CD4-positive, alpha-beta T cell treated with Interleukin-2 at 100 ng/mL for 4 hours (primary cell): ENCODE results near the gene NCBP3.

Source experiments
- DNase-seq: peaks from one replicate; pipeline ENCODE4 v3.0.0-alpha.2; 2020; ENCODE audit warnings: low spot score

The NCBP3 gene

GRCh38 chr17:3845621-3846436 is at the start of gene NCBP3:
TSS of gene NCBP3 (minus strand) at chr17:3846246. CDS start at chr17:3846223, 23 bp downstream.
- peak; percentile 89 for DNase-seq

- no peak for DNase-seq
These were observed 49.3 kb upstream of the NCBP3 start for GRCh38 chr17:3895354-3895753.

DNA sequence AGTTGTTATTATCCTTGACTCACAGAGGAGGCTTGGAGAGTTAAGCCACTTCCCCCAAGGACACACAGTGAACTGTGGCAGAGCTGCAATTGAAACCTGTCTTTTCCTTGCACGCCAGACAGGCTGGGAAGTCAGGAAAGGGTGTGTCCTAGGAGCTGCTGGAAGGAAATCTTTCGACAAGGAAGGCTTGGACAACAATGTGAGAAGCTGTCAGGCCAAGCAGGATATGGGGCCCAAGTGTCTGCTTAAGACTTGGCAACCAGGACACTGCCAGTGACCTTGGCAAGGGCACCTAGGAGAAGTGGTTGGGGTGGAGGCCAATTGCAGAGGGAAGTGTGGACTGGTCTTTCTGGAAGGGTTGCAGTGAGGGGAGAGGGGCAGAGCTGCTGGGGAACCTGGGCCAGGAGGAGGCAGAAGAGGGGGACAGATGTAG is 48.9 kb upstream of the NCBP3 start:
- no peak for DNase-seq

DNA sequence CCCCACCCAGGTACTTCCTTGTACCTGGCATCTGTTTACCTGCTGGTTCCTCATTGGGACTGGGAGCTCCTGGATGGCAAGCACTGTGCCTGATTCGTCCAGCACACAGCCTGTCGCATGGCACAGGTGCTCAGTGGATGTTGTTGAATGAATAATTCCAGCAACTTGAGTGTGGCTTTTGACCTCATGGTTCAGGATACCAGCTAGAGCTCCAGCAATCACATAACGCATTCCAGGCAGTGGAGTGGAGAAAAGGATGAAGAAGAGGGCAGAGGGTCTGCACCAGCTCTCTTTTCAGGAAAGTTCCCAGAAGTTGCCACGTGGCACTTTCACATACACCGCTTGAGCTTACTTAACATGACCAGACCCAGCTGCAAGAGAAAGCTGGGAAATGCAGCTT is 48.1 kb upstream of the NCBP3 start:
- no peak for DNase-seq

- DNase-seq = no peak
These were observed 47.7 kb upstream of the NCBP3 start for GRCh38 chr17:3893720-3894116.

DNA sequence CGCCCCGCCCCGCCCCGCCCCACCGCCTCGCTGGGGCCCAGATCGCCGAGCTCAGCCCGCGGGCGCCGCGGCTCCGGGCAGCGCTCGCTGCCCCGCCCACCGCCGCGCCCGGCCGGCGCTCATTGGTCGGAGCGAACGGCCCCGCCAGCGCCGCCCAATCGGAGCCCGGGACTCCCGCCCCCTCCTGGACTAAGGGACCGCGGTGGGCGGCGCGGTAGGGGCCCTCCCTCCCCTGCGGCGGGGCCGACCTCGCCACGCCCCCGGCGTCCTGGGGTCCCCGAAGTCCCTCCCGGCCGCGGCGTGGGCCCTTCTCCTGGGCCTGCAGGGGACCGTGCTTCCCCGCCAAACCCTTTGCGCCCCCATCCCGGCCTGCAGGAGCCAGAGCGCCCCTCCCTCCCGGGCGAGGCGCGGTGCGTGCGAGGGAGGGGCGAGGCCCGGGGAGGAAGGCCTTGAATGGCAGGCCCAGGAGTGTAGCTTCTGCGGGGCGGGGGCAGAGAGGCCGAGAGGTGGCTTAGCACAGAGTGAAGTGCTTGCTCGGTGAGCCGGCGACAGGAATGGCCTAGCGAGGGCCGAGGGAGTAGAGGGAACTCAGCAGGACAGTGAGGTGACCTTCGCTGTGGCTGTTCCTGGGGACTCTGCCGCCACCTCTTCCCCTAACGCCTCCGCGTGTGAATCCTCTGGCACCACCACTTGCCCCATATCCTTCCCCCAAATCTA is 47.1 kb upstream of the NCBP3 start, which contains the start of gene CAMKK1:
TSS of gene CAMKK1 (minus strand) at position 51 of the 717 bp plus-strand sequence. CDS start 7,366 bp downstream, outside the sequence.
- DNase-seq = peak; percentile 89

GRCh38 chr17:3892095-3892998 is 46.3 kb upstream of the NCBP3 start:
- peak; percentile 75 for DNase-seq

DNA sequence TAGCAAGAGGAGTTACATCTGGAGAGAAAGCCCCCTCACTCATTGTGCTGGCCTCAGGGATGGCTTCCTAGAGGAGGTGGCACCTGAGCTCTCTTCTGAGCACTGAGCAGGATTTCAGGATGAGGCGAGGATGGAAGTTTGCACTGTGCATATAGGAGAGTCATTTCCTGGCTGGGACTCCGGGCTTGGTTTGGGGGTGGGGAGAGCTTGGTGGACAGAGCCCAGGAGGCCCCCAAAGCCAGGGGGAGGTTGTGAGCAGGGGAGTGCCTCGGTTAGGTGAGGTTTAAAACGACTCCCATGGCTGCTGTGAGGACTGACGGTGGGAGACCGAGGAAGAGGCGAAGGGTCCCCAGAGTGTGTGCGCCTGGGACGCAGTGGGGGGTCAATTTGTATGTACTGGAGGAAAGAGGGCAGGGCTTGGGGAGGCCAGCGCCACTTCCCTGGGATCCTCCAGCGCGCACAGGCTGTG is 45.6 kb upstream of the NCBP3 start:
- DNase-seq = no peak

DNA sequence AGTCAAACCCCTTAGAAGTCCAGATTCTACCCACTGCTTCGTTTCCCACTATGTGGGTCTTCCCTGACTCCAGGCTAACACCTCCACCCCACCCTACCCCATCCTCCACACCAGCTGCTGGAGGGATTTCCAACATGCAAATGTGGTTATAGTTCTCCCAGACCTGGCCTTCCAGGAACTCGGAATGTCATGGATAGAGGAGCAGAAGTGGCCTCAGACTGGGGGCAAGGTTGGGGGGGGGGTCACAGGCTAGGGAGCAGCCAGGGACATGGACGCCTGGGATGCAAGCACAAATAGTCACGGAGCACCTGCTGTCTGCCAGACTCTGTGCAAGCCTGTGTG is 44.8 kb upstream of the NCBP3 start:
- DNase-seq = no peak

DNA sequence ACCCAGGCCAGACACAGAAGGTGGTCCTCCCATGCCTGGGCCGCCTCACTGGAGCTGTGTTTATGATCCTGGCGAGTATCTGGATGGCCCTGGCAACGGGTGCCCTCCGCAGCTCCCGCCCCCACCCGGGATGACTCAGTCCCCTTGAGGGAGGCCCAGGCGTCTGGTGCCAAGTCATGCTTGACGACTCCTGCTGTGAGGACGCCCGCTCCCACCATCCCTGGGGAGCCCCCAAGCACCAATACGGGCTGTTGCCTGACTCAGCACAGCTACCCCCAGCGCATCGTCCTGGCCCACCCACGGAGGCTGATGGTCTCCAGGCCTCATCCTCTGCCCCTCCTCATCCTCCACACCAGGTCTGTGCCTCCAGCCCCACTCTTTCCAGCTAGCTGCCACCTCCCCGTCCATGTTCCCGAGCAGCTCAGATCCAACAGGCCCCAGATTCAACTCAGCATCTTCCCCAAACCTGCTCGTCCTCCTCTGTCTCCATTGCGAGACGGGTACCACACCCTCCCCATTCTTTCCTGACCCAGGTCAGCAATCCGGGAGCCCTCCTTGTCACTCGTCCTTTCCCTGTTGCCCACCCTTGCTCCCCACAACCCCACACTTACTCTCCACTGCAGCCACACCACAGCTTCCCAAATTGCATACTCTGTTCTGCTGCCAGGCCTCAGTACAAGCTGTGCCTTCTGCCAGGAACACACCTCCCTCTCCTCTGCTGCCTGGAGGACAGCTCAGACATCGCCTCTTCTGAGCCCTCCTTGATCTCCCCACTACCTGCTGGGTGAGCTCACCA is 44.2 kb upstream of the NCBP3 start:
- DNase-seq = no peak

GRCh38 chr17:3889325-3890012 is 43.4 kb upstream of the NCBP3 start:
- DNase-seq = no peak

- no peak for DNase-seq
These were observed 42.5 kb upstream of the NCBP3 start for GRCh38 chr17:3888343-3889171.

GRCh38 chr17:3887804-3888203 is 41.8 kb upstream of the NCBP3 start:
- peak; percentile 7 for DNase-seq

GRCh38 chr17:3887394-3887793 is 41.3 kb upstream of the NCBP3 start:
- DNase-seq = no peak

GRCh38 chr17:3886776-3887175 is 40.7 kb upstream of the NCBP3 start:
- peak; percentile 20 for DNase-seq

DNA sequence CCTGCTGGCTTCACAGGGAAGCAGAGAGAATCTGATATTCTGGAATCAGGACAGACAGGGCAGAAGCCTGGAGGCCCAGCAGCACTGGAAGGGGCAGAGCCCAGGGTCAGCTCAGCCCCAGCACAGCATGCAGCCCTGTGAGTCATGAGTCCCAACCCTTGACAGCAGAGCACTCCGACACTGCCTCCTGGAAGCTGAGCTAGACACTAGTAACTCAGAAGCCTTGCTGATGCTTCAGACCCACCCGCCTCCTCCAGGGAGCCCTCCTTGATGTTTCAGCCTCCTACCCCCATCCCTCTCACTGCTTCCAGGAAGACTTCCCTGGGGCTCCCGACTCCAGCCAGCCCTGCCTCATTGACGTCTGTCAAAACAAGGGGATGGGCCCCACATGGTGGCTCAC is 39.9 kb upstream of the NCBP3 start:
- DNase-seq = no peak

DNA sequence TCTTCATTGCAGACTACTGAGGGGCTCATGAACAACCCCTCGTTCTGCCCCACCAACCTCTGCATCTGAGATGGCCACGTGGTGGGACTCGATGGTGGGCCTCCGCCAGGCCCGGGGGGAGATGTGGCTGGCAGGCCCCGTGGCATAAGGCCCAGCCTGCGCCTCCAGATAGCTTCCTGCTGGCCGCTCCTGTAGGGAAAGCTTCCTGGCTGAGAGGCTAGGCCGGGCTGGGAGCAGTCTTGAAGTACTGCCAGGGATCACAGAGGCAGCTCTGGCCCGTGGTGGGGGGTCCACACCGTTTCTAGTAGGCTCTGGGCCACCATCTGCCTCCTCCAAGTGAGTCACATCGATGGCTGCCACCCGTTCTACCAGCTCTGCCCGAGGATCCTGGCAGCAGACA is 39.2 kb upstream of the NCBP3 start:
- no peak for DNase-seq

- DNase-seq = no peak
These were observed 38.1 kb upstream of the NCBP3 start for GRCh38 chr17:3884188-3884587.

DNA sequence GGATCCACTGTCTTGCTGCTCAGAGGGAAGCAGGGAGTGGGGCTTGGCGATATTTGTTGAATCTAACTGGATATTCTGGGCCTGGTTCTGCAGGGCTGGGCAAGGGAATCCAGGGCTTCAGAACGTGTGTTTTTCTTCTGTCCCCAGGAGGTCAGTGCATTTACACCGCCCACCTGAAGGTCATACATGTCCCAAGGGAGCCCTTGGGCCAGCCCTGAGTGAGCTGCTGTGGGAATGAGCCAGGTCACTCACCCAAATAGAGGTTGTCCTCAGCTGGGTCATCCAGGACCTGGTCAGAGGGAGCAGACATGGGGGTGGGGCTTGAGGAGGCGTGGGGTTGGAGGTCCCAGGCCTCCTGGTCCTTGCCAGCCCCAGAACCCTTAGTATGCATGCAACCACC is 36.2 kb upstream of the NCBP3 start:
- DNase-seq = no peak

GRCh38 chr17:3880983-3881382 is 34.9 kb upstream of the NCBP3 start:
- DNase-seq = no peak
